Stomach (tissue), 9 donors: ENCODE measurements around the gene HLA-F. TPM values are rescaled to one million over a fixed set of nuclear protein-coding genes. Genes with fewer than 3 reads are reported as not detected.

Source experiments
- DNase-seq, 2 donors: peaks; one replicate each; pipeline versions ENCODE4 v3.0.0 to v3.0.0-alpha.2; 2013 to 2019
- H3K27ac ChIP-seq, 5 donors: fragments of 200-600 bp in 4 of 5; sonication (generic) in 4 of 5; one replicate each; pipeline ENCODE4 v1.5.1; 2013 to 2019; ENCODE audit warnings: mild to moderate bottlenecking in 1 of 5, moderate library complexity in 1 of 5
- H3K27me3 ChIP-seq, 3 donors: fragments of 200-600 bp; sonication (generic); one replicate each; pipeline ENCODE4 v1.5.1; 2017 to 2019; ENCODE audit warnings: mixed run types in 1 of 3
- H3K36me3 ChIP-seq, 4 donors: fragments of 200-600 bp; sonication (generic); 1 replicate in 3 of 4; 2 replicates in 1 of 4; pipeline ENCODE4 v1.5.1; 2016 to 2019
- H3K4me1 ChIP-seq, 4 donors: fragments of 200-600 bp; sonication (generic); one replicate each; pipeline ENCODE4 v1.5.1; 2016 to 2019
- H3K4me3 ChIP-seq, 4 donors: fragments of 200-600 bp; sonication (generic) in 3 of 4; one replicate each; pipeline ENCODE4 v1.5.1; 2016 to 2019; ENCODE audit warnings: mild to moderate bottlenecking in 1 of 4
- H3K9me3 ChIP-seq, 4 donors: fragments of 200-600 bp; sonication (generic); one replicate each; pipeline ENCODE4 v1.5.1; 2016 to 2019
- EP300 ChIP-seq: sonication (generic); formaldehyde crosslinking; IDR thresholded peaks from one replicate; pipeline ENCODE4 v1.6.1; 2017; ENCODE audit warnings: antibody characterized with exemption
- POLR2A ChIP-seq, 4 donors: fragments of 450-650 bp; IDR thresholded peaks; one replicate each; pipeline ENCODE4 v1.6.1; 2016; ENCODE audit warnings: antibody characterized with exemption in 4 of 4, control low read depth in 2 of 4, mild to moderate bottlenecking in 1 of 4, moderate library complexity in 1 of 4
- POLR2AphosphoS5 ChIP-seq, 3 donors: sonication (generic); formaldehyde crosslinking; IDR thresholded peaks; one replicate each; pipeline ENCODE4 v1.6.1; 2016; ENCODE audit warnings: antibody characterized with exemption in 3 of 3
- WGBS, 5 donors: extraction: QIAGEN DNeasy Blood & Tissue Kit in 3 of 5; methylation state at CpG; one replicate each; pipeline versions ENCODE4 v1.1.5 to v1.1.7; 2013 to 2018; 5-methylcytosine and 5-hydroxymethylcytosine counted together
- intact Hi-C: fragments of 100-400 bp; cut with DNase I; formaldehyde crosslinking; loops from one replicate; pipeline ENCODE4 v1.15.1; 2023; ENCODE audit warnings: low total_unique reads
- polyA plus RNA-seq, 3 donors: library from polyadenylated mRNA; stranded (reverse); fragments of 200-250 nt; gene quantifications; one replicate each; pipeline ENCODE4 v1.2.3, GENCODE V29; 2013
- total RNA-seq, 5 donors: library from RNA; depleted of rRNA; stranded (reverse); fragments of >200 nt; gene quantifications; one replicate each; pipeline versions ENCODE4 v1.1.0 to v1.2.3, GENCODE V29; 2014 to 2016
- TF ChIP-seq, protein P1 (sequence below), 7 experiments: fragments of 450-650 bp in 4 of 7; fragments of 200-600 bp in 3 of 7; sonication (generic) in 3 of 7; IDR thresholded peaks; one replicate each; pipeline ENCODE4 v1.5.1; 2016 to 2019; ENCODE audit warnings: antibody characterized with exemption in 7 of 7, control low read depth in 2 of 7, mild to moderate bottlenecking in 1 of 7
- donor health status: healthy with polysubstance abuse.
- donor health status: Bipolar disorder and iron deficiency.
- donor health status: healthy.

The HLA-F gene
- total and polyA plus RNA-seq, 8 donors, result 17.2 to 164 (median 96.6) TPM

- H3K36me3 ChIP-seq, result peaks cover 0 to 16% (median 8%) of the 10 kb centered on the region in 4 donors
- no peak overlapping the region for H3K4me3 ChIP-seq
- no peak overlapping the region for H3K27ac ChIP-seq
- intact Hi-C loops, result no loop called here
- no peaks in the 10 kb centered on the region for H3K9me3 ChIP-seq
- no peak for DNase-seq
- 42 to 91% (median 75%) methylated on average over 1 of the region's 1 CpG for WGBS, 5 donors
- TF ChIP-seq, protein P1, sequence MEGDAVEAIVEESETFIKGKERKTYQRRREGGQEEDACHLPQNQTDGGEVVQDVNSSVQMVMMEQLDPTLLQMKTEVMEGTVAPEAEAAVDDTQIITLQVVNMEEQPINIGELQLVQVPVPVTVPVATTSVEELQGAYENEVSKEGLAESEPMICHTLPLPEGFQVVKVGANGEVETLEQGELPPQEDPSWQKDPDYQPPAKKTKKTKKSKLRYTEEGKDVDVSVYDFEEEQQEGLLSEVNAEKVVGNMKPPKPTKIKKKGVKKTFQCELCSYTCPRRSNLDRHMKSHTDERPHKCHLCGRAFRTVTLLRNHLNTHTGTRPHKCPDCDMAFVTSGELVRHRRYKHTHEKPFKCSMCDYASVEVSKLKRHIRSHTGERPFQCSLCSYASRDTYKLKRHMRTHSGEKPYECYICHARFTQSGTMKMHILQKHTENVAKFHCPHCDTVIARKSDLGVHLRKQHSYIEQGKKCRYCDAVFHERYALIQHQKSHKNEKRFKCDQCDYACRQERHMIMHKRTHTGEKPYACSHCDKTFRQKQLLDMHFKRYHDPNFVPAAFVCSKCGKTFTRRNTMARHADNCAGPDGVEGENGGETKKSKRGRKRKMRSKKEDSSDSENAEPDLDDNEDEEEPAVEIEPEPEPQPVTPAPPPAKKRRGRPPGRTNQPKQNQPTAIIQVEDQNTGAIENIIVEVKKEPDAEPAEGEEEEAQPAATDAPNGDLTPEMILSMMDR (IDR thresholded peaks at IDR 0.05), result no peak
- TF ChIP-seq POLR2AphosphoS5 (IDR thresholded peaks at IDR 0.05) (no peak), POLR2A (IDR thresholded peaks at IDR 0.05) (no peak), EP300 (no peak)
- H3K4me1 ChIP-seq, result peaks cover 5 to 8% (median 8%) of the 10 kb centered on the region in 4 donors
- H3K27me3 ChIP-seq, result no peaks in the 10 kb centered on the region
Measured at GRCh38 chr6:29743025-29743424, 19.8 kb downstream of the HLA-F start.

GRCh38 chr6:29743568-29743967 lies 20.3 kb downstream of the HLA-F start:
- TF ChIP-seq, protein P1 (IDR thresholded peaks at IDR 0.05), result no peak
- TF ChIP-seq EP300 (no peak), POLR2A (IDR thresholded peaks at IDR 0.05) (no peak), POLR2AphosphoS5 (IDR thresholded peaks at IDR 0.05) (no peak)
- WGBS, 5 donors, result 85 to 95% (median 90%) methylated on average over 6 of the region's 6 CpGs
- H3K4me3 ChIP-seq, result no peak overlapping the region
- no peak for DNase-seq
- no peaks in the 10 kb centered on the region for H3K27me3 ChIP-seq
- peaks cover 10 to 13% (median 12%) of the 10 kb centered on the region in 4 donors for H3K4me1 ChIP-seq
- peaks cover 0 to 16% (median 8%) of the 10 kb centered on the region in 4 donors for H3K36me3 ChIP-seq
- no peaks in the 10 kb centered on the region for H3K9me3 ChIP-seq
- no peak overlapping the region for H3K27ac ChIP-seq
- intact Hi-C loops, result no loop called here

DNA sequence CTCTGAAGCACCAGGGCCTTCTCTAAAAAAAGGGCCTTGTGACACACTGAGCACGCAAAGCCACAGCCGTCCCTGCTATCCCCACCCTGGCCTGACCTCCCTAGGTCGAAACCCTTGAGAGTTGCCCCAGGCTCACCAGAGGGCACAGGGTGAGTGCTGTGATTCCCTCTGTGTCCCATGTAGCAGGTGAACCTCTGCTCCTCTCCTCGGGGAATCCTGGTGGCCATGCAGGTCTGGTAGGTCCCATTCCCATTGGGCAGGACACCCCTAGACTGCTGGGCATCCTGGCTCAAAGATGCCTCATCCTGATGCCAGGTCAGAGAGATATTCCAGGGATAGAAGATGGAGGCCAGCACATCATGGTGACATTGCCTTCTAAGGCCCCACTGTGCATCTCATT lies 20.9 kb downstream of the HLA-F start:
- WGBS, 5 donors, result 88 to 92% (median 89%) methylated on average over 3 to 4 of the region's 4 CpGs
- DNase-seq, result no peak

GRCh38 chr6:29744621-29745020 lies 21.4 kb downstream of the HLA-F start:
- TF ChIP-seq, protein P1 (IDR thresholded peaks at IDR 0.05), result no peak
- TF ChIP-seq EP300 (no peak), POLR2AphosphoS5 (IDR thresholded peaks at IDR 0.05) (no peak), POLR2A (IDR thresholded peaks at IDR 0.05) (no peak)
- Histone ChIP-seq H3K4me3 (no peak overlapping the region), H3K4me1 (peaks cover 17 to 19% (median 18%) of the 10 kb centered on the region in 4 donors), H3K27me3 (no peaks in the 10 kb centered on the region), H3K9me3 (no peaks in the 10 kb centered on the region), H3K36me3 (peaks cover 0 to 16% (median 8%) of the 10 kb centered on the region in 4 donors), H3K27ac (no peak overlapping the region)
- WGBS, 5 donors, result 75 to 92% (median 80%) methylated on average over 2 to 4 of the region's 4 CpGs
- intact Hi-C loops, result no loop called here
- no peak for DNase-seq

More for the DNA sequence above, 20.9 kb downstream of the HLA-F start:
- H3K27me3 ChIP-seq, result no peaks in the 10 kb centered on the region
- no peak overlapping the region for H3K4me3 ChIP-seq
- intact Hi-C loops, result no loop called here
- H3K27ac ChIP-seq, result no peak overlapping the region
- TF ChIP-seq POLR2A (IDR thresholded peaks at IDR 0.05), result no peak
- TF ChIP-seq, protein P1 (IDR thresholded peaks at IDR 0.05), result no peak
- no peaks in the 10 kb centered on the region for H3K9me3 ChIP-seq
- H3K4me1 ChIP-seq, result peaks cover 12 to 14% (median 13%) of the 10 kb centered on the region in 4 donors
- H3K36me3 ChIP-seq, result peaks cover 0 to 16% (median 8%) of the 10 kb centered on the region in 4 donors
